ENCODE measurements around the gene HTRA1.

Gene HTRA1

GRCh38 chr10:122461729-122462532 lies 578 bp downstream of the HTRA1 start:
- under 1% methylated on average over 79 of the region's 95 CpGs for WGBS (ENCODE audit: insufficient coverage)
- POLR2A ChIA-PET: no interaction called here
- Histone ChIP-seq H3K36me3 (ENCODE audit: control insufficient read depth in 4 of 4, insufficient read depth in 4 of 4, low read length in 3 of 4) (no peaks in the 10 kb centered on the region), H3K4me1 (ENCODE audit: control extremely low read depth in 1 of 4, control insufficient read depth in 4 of 4, insufficient read depth in 4 of 4, low read length in 3 of 4) (peaks cover 0 to 29% (median 11%) of the 10 kb centered on the region in 4 experiments), H3K27ac (ENCODE audit: insufficient read depth in 1 of 2, low read depth in 1 of 2, low read length in 2 of 2, poor library complexity in 1 of 2, severe bottlenecking in 2 of 2) (no peak overlapping the region), H3K9me3 (ENCODE audit: control extremely low read depth in 1 of 5, control insufficient read depth in 4 of 5, insufficient read depth in 2 of 5, low read depth in 1 of 5, low read length in 4 of 5) (no peaks in the 10 kb centered on the region), H3K4me3 (ENCODE audit: control insufficient read depth in 1 of 7, extremely low read depth in 1 of 7, insufficient read depth in 4 of 7, low read depth in 2 of 7, low read length in 6 of 7) (peak overlapping the region in 6 of 7 experiments; percentile 2 to 75 (median 51)), H3K27me3 (replicated peaks in 2 of 5; ENCODE audit: control insufficient read depth in 4 of 5, insufficient read depth in 5 of 5, low read length in 4 of 5) (peaks cover 0 to 93% (median 47%) of the 10 kb centered on the region in 5 experiments)
- CTCF ChIA-PET: no interaction called here
- peak in 2 of 3 donors; percentile 20 to 38 for DNase-seq

DNA sequence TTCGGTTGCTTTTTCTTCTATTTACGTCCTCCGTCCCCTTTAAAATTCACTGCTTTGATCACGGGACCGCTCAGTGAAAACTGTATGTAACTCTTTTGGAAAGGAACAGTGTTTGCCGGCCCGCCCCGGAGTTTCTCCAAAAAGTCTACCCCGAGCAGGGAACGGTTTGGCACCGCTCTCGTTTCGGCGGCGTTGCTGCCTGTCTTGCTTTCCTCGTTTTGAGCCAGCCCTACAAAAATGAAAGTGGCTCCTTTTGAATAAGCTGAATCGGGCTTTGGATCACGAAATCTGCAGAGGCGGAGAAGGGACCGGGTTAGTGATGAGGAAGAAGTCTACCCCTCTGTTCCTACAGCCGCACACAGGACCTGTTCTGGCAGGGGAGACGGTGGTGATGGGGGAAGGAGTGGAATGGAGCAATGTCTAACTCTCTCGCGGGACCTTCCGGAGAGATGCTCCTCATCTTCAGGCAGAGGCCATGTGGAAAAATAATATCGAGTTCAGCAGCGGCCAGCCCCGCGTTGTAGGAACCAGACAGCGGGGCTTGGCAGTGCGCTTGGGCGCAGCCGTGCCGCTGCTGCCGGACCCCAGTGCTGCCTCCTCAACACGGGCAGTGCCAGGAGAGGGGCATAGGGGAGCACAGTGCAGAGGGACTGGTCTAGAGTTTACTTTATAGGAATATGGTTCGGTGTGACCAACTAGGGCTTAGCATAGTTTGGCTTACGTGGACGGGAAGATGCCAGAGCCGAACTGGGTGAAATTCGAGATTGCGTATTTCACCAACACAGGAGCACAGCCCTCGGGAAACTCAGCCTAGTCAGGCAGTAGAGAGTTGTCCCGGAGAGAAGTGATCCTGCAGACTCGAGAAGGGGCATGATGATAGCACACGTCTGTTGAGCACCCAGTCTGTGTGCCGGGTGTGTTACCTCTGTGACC lies 1.4 kb downstream of the HTRA1 start:
- Histone ChIP-seq H3K4me3 (ENCODE audit: control insufficient read depth in 1 of 7, extremely low read depth in 1 of 7, insufficient read depth in 4 of 7, low read depth in 2 of 7, low read length in 6 of 7) (peak overlapping the region in 5 of 7 experiments; percentile 41 to 75 (median 58)), H3K36me3 (ENCODE audit: control insufficient read depth in 4 of 4, insufficient read depth in 4 of 4, low read length in 3 of 4) (no peaks in the 10 kb centered on the region), H3K27ac (ENCODE audit: insufficient read depth in 1 of 2, low read depth in 1 of 2, low read length in 2 of 2, poor library complexity in 1 of 2, severe bottlenecking in 2 of 2) (no peak overlapping the region), H3K4me1 (ENCODE audit: control extremely low read depth in 1 of 4, control insufficient read depth in 4 of 4, insufficient read depth in 4 of 4, low read length in 3 of 4) (peaks cover 0 to 29% (median 11%) of the 10 kb centered on the region in 4 experiments), H3K9me3 (ENCODE audit: control extremely low read depth in 1 of 5, control insufficient read depth in 4 of 5, insufficient read depth in 2 of 5, low read depth in 1 of 5, low read length in 4 of 5) (no peaks in the 10 kb centered on the region), H3K27me3 (replicated peaks in 2 of 5; ENCODE audit: control insufficient read depth in 4 of 5, insufficient read depth in 5 of 5, low read length in 4 of 5) (peaks cover 0 to 93% (median 40%) of the 10 kb centered on the region in 5 experiments)
- DNase-seq: peak; percentile 22 to 48 (median 46)
- ChIA-PET POLR2A (no interaction called here), CTCF (no interaction called here)
- WGBS (ENCODE audit: insufficient coverage): 20% methylated on average over 38 of the region's 47 CpGs

- Histone ChIP-seq H3K27me3 (replicated peaks in 2 of 5; ENCODE audit: control insufficient read depth in 4 of 5, insufficient read depth in 5 of 5, low read length in 4 of 5) (peaks cover 0 to 93% (median 37%) of the 10 kb centered on the region in 5 experiments), H3K27ac (ENCODE audit: insufficient read depth in 1 of 2, low read depth in 1 of 2, low read length in 2 of 2, poor library complexity in 1 of 2, severe bottlenecking in 2 of 2) (no peak overlapping the region), H3K36me3 (ENCODE audit: control insufficient read depth in 4 of 4, insufficient read depth in 4 of 4, low read length in 3 of 4) (no peaks in the 10 kb centered on the region), H3K4me1 (ENCODE audit: control extremely low read depth in 1 of 4, control insufficient read depth in 4 of 4, insufficient read depth in 4 of 4, low read length in 3 of 4) (peaks cover 0 to 29% (median 11%) of the 10 kb centered on the region in 4 experiments), H3K4me3 (ENCODE audit: control insufficient read depth in 1 of 7, extremely low read depth in 1 of 7, insufficient read depth in 4 of 7, low read depth in 2 of 7, low read length in 6 of 7) (no peak overlapping the region), H3K9me3 (ENCODE audit: control extremely low read depth in 1 of 5, control insufficient read depth in 4 of 5, insufficient read depth in 2 of 5, low read depth in 1 of 5, low read length in 4 of 5) (no peaks in the 10 kb centered on the region)
- ChIA-PET POLR2A (no interaction called here), CTCF (no interaction called here)
- WGBS (ENCODE audit: insufficient coverage): 64% methylated on average over 12 of the region's 17 CpGs
- no peak for DNase-seq
These were observed 2.3 kb downstream of the HTRA1 start for GRCh38 chr10:122463466-122464249.

DNA sequence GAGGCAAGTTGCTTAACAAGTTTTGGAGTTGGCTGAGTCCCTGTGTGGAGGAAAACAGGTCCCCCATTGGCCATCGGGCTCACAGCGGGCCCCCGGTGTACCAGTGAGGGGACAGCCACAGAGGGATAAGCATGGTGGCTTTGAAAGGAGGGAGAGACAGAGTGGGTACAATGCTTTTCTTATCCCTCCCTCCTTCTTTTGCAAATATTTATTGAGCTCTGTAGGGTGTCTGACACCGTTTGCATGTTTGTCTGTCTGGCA lies 2.8 kb downstream of the HTRA1 start:
- no peak overlapping the region for H3K4me3 ChIP-seq (ENCODE audit: control insufficient read depth in 1 of 7, extremely low read depth in 1 of 7, insufficient read depth in 4 of 7, low read depth in 2 of 7, low read length in 6 of 7)
- no peaks in the 10 kb centered on the region for H3K9me3 ChIP-seq (ENCODE audit: control extremely low read depth in 1 of 5, control insufficient read depth in 4 of 5, insufficient read depth in 2 of 5, low read depth in 1 of 5, low read length in 4 of 5)
- WGBS (ENCODE audit: insufficient coverage): 80% methylated on average over 4 of the region's 4 CpGs
- ChIA-PET POLR2A (no interaction called here), CTCF (no interaction called here)
- DNase-seq: no peak
- no peaks in the 10 kb centered on the region for H3K36me3 ChIP-seq (ENCODE audit: control insufficient read depth in 4 of 4, insufficient read depth in 4 of 4, low read length in 3 of 4)
- peaks cover 0 to 29% (median 11%) of the 10 kb centered on the region in 4 experiments for H3K4me1 ChIP-seq (ENCODE audit: control extremely low read depth in 1 of 4, control insufficient read depth in 4 of 4, insufficient read depth in 4 of 4, low read length in 3 of 4)
- H3K27me3 ChIP-seq (replicated peaks in 2 of 5; ENCODE audit: control insufficient read depth in 4 of 5, insufficient read depth in 5 of 5, low read length in 4 of 5): peaks cover 0 to 93% (median 35%) of the 10 kb centered on the region in 5 experiments
- no peak overlapping the region for H3K27ac ChIP-seq (ENCODE audit: insufficient read depth in 1 of 2, low read depth in 1 of 2, low read length in 2 of 2, poor library complexity in 1 of 2, severe bottlenecking in 2 of 2)

GRCh38 chr10:122464586-122464985 lies 3.2 kb downstream of the HTRA1 start:
- Histone ChIP-seq H3K27ac (ENCODE audit: insufficient read depth in 1 of 2, low read depth in 1 of 2, low read length in 2 of 2, poor library complexity in 1 of 2, severe bottlenecking in 2 of 2) (no peak overlapping the region), H3K9me3 (ENCODE audit: control extremely low read depth in 1 of 5, control insufficient read depth in 4 of 5, insufficient read depth in 2 of 5, low read depth in 1 of 5, low read length in 4 of 5) (no peaks in the 10 kb centered on the region), H3K4me1 (ENCODE audit: control extremely low read depth in 1 of 4, control insufficient read depth in 4 of 4, insufficient read depth in 4 of 4, low read length in 3 of 4) (peaks cover 0 to 29% (median 11%) of the 10 kb centered on the region in 4 experiments), H3K36me3 (ENCODE audit: control insufficient read depth in 4 of 4, insufficient read depth in 4 of 4, low read length in 3 of 4) (no peaks in the 10 kb centered on the region), H3K27me3 (replicated peaks in 2 of 5; ENCODE audit: control insufficient read depth in 4 of 5, insufficient read depth in 5 of 5, low read length in 4 of 5) (peaks cover 0 to 92% (median 32%) of the 10 kb centered on the region in 5 experiments), H3K4me3 (ENCODE audit: control insufficient read depth in 1 of 7, extremely low read depth in 1 of 7, insufficient read depth in 4 of 7, low read depth in 2 of 7, low read length in 6 of 7) (no peak overlapping the region)
- POLR2A ChIA-PET: no interaction called here
- no peak for DNase-seq
- CTCF ChIA-PET: no interaction called here
- WGBS (ENCODE audit: insufficient coverage): 91% methylated on average over 9 of the region's 11 CpGs

DNA sequence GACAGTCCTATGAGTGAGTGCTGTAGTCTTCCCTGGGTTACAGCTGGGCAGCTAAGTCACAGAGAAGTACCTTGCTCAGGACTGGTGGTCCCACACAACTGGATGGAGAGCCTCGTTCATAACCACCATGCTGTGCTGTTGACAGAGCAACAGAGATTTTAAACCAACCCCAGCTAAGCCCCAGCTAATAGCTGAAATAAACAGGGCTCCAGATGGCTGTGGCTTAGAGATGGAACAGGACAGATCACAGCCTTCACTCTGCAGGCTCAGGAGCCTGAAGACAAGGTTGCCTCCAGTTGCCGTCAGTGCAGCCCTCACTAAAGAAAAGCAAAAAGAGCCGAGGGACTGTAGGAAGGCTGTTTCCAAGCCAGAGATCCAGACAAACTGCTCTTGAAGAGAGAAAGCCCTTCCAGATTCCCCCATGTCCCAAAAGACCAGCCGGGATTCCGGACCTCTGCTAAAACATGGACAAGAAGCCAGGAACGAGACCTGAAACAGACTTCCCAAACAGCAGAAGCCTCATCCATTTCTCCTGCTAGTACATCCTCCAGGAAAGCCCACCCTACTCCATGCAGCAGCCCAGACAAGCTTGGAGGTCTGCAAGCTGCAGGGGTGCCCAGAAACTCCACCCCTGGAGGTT lies 4.2 kb downstream of the HTRA1 start:
- ChIA-PET CTCF (no interaction called here), POLR2A (no interaction called here)
- Histone ChIP-seq H3K9me3 (ENCODE audit: control extremely low read depth in 1 of 5, control insufficient read depth in 4 of 5, insufficient read depth in 2 of 5, low read depth in 1 of 5, low read length in 4 of 5) (no peaks in the 10 kb centered on the region), H3K4me3 (ENCODE audit: control insufficient read depth in 1 of 7, extremely low read depth in 1 of 7, insufficient read depth in 4 of 7, low read depth in 2 of 7, low read length in 6 of 7) (no peak overlapping the region), H3K27me3 (replicated peaks in 2 of 5; ENCODE audit: control insufficient read depth in 4 of 5, insufficient read depth in 5 of 5, low read length in 4 of 5) (peaks cover 0 to 90% (median 30%) of the 10 kb centered on the region in 5 experiments), H3K27ac (ENCODE audit: insufficient read depth in 1 of 2, low read depth in 1 of 2, low read length in 2 of 2, poor library complexity in 1 of 2, severe bottlenecking in 2 of 2) (no peak overlapping the region), H3K36me3 (ENCODE audit: control insufficient read depth in 4 of 4, insufficient read depth in 4 of 4, low read length in 3 of 4) (no peaks in the 10 kb centered on the region), H3K4me1 (ENCODE audit: control extremely low read depth in 1 of 4, control insufficient read depth in 4 of 4, insufficient read depth in 4 of 4, low read length in 3 of 4) (peaks cover 0 to 24% (median 10%) of the 10 kb centered on the region in 4 experiments)
- 89% methylated on average over 6 of the region's 6 CpGs for WGBS (ENCODE audit: insufficient coverage)
- no peak for DNase-seq
